HepG2 (cell line): ENCODE measurements around the gene GUK1. TPM values are rescaled to one million over a fixed set of nuclear protein-coding genes. Genes with fewer than 3 reads are reported as not detected.

Experiments
- ATAC-seq: fragments of 200-7000 bp; cut with Tn5 transposase; 3 replicates; pipeline ENCODE4 v1.9.1; 2020; ENCODE audit warnings: mild to moderate bottlenecking, moderate library complexity
- BruUV-seq: library from RNA; stranded (reverse); fragments of 400-500 nt; replicated peaks from 2 replicates; lab custom pipeline; 2021; lab: Mats Ljungman, UMichigan
- CTCF ChIA-PET: fragments of 300-600 bp; formaldehyde crosslinking; extraction: SDS; loops from one replicate; lab custom pipeline; 2021; ENCODE audit warnings: low total read pairs, inconsistent platforms, low intra/inter-chr PET ratio; lab: Yijun Ruan, JAX
- POLR2A ChIA-PET: fragments of 350-600 bp; sonication (Branson Sonifier 250); formaldehyde crosslinking; loops from one replicate; lab custom pipeline; 2020; ENCODE audit warnings: antibody characterized with exemption, inconsistent platforms; lab: Yijun Ruan, JAX
- DNase-seq: peaks from one replicate; pipeline ENCODE4 v3.0.0-alpha.2; 2015; ENCODE audit warnings: low spot score
- FAIRE-seq: peaks from 3 replicates; lab custom pipeline; 2011; peaks lifted over from hg19 to GRCh38; lab: Jason Lieb, UNC
- H2AFZ ChIP-seq: one replicate; pipeline ENCODE4 v1.6.1; 2011; ENCODE audit warnings: low read length, inconsistent platforms
- H3K27ac ChIP-seq: fragments of 300-600 bp; 3 replicates; pipeline ENCODE4 v1.8.0; 2011; ENCODE audit warnings: mixed run types, mild to moderate bottlenecking, mixed read lengths, low read length, inconsistent platforms; ENCODE audit not compliant: insufficient read depth; ENCODE audit errors: extremely low read length
- H3K27me3 ChIP-seq, 2 experiments: fragments of 200-600 bp in 1 of 2; 2 replicates in 1 of 2; 3 replicates in 1 of 2; pipeline versions ENCODE4 v1.6.0 to v1.8.0; 2011; ENCODE audit warnings: low read length in 2 of 2, mild to moderate bottlenecking in 2 of 2, moderate library complexity in 2 of 2, inconsistent platforms in 1 of 2; ENCODE audit not compliant: insufficient read depth in 2 of 2, control insufficient read depth in 1 of 2
- H3K36me3 ChIP-seq, 2 experiments: fragments of 200-600 bp in 1 of 2; replicated peaks in 1 of 2; 2 replicates in 1 of 2; 3 replicates in 1 of 2; pipeline versions ENCODE4 v1.5.1 to v1.8.0; 2011; ENCODE audit warnings: low read length in 2 of 2, inconsistent platforms in 1 of 2; ENCODE audit not compliant: insufficient read depth in 2 of 2, control insufficient read depth in 1 of 2
- H3K4me1 ChIP-seq: 2 replicates; pipeline ENCODE4 v1.5.1; 2012; ENCODE audit warnings: low read length, inconsistent platforms; ENCODE audit not compliant: insufficient read depth
- H3K4me2 ChIP-seq: 2 replicates; pipeline ENCODE4 v1.6.0; 2011; ENCODE audit warnings: low read depth, low read length, inconsistent platforms
- H3K4me3 ChIP-seq, 3 experiments: fragments of 200-600 bp in 1 of 3; sonication (generic), shearing (Covaris generic) in 1 of 3; replicated peaks in 1 of 3; 2 replicates each; pipeline ENCODE4 v1.5.1; 2011 to 2016; ENCODE audit warnings: low read length in 3 of 3, inconsistent platforms in 2 of 3, low read depth in 2 of 3, mild to moderate bottlenecking in 2 of 3, control low read depth in 1 of 3, mixed read lengths in 1 of 3; ENCODE audit not compliant: insufficient read depth in 1 of 3
- H3K79me2 ChIP-seq: one replicate; pipeline ENCODE4 v1.6.1; 2011; ENCODE audit warnings: low read length, inconsistent platforms; ENCODE audit not compliant: insufficient read depth
- H3K9ac ChIP-seq: 2 replicates; pipeline ENCODE4 v1.6.0; 2011; ENCODE audit warnings: mild to moderate bottlenecking, low read depth, low read length, inconsistent platforms; ENCODE audit not compliant: insufficient read depth
- H3K9me3 ChIP-seq: 2 replicates; pipeline ENCODE4 v1.5.1; 2012; ENCODE audit warnings: mild to moderate bottlenecking, low read length
- H4K20me1 ChIP-seq: 2 replicates; pipeline ENCODE4 v1.6.0; 2011; ENCODE audit warnings: inconsistent platforms, mild to moderate bottlenecking, low read length, moderate library complexity; ENCODE audit not compliant: insufficient read depth
- CHD4 ChIP-seq: fragments of 200-600 bp; sonication (generic); IDR thresholded peaks from 2 replicates; pipeline ENCODE4 v1.7.0; 2017; ENCODE audit warnings: mild to moderate bottlenecking, low read length, borderline replicate concordance
- NR2F6 ChIP-seq, 2 experiments: IDR thresholded peaks; 2 replicates each; pipeline ENCODE4 v1.6.1; 2016; ENCODE audit warnings: antibody characterized with exemption in 1 of 2, mild to moderate bottlenecking in 1 of 2
- POLR2A ChIP-seq, 2 experiments: IDR thresholded peaks; 2 replicates each; pipeline ENCODE4 v1.6.1; 2011; ENCODE audit warnings: low read depth in 2 of 2, low read length in 2 of 2, mild to moderate bottlenecking in 1 of 2, moderate library complexity in 1 of 2; ENCODE audit not compliant: insufficient read depth in 1 of 2
- UBTF ChIP-seq: sonication (generic); formaldehyde crosslinking; IDR thresholded peaks from 2 replicates; pipeline ENCODE4 v1.4.0; 2020; ENCODE audit warnings: mild to moderate bottlenecking, missing genetic modification reagents
- ZNF841 ChIP-seq: sonication (generic); formaldehyde crosslinking; IDR thresholded peaks from 2 replicates; pipeline ENCODE4 v1.8.1; 2023; ENCODE audit warnings: missing genetic modification reagents, borderline replicate concordance
- WGBS: methylation state at CpG from one replicate; pipeline ENCODE4 v1.1.6; 2017; ENCODE audit warnings: low lambda C conversion rate; 5-methylcytosine and 5-hydroxymethylcytosine counted together
- in situ Hi-C: cut with HindIII; loops from 2 replicates; pipeline ENCODE4 v1.10.0; 2017; ENCODE audit warnings: low pct_unique_long_range_greater_than_20kb; ENCODE audit not compliant: extremely low pct_ligation_motif_present
- intact Hi-C: fragments of 100-400 bp; cut with micrococcal nuclease; formaldehyde crosslinking; loops from one replicate; pipeline ENCODE4 v1.10.0; 2022; ENCODE audit not compliant: unreplicated experiment
- polyA plus RNA-seq, 8 experiments: library from polyadenylated mRNA; depleted of rRNA in 3 of 8; stranded (reverse) in 7 of 8; unstranded in 1 of 8; fragments of >200 nt; fragmentation: Illumina TruSeq in 4 of 8; extraction: Trizol in 4 of 8; gene quantifications; 2 replicates each; pipeline versions ENCODE4 v1.2.1 to v1.2.3, GENCODE V29; 2011 to 2016; ENCODE audit warnings: low read depth in 4 of 8, missing spikeins in 1 of 8, mixed read lengths in 1 of 8; ENCODE audit not compliant: insufficient read depth in 1 of 8
- total RNA-seq, 5 experiments: library from RNA; depleted of rRNA; stranded (reverse); fragments of >200 nt; fragmentation: Illumina TruSeq; extraction: Trizol; gene quantifications; 2 replicates each; pipeline ENCODE4 v1.2.3, GENCODE V29; 2016; ENCODE audit warnings: low read depth in 1 of 5

Gene GUK1
- total and polyA plus RNA-seq, 2 of the 13 experiments (the other 11 are each of a cell fraction or from before 2014, with no cell fraction given): 116 to 154 TPM

GRCh38 chr1:228091084-228091483 lies 49.0 kb upstream of the GUK1 start:
- no peak overlapping the region for H2AFZ ChIP-seq
- no peak overlapping the region for H3K4me2 ChIP-seq
- intact Hi-C loops (no loop called here), in situ Hi-C loops (no loop called here)
- no peak for FAIRE-seq
- WGBS: 82% methylated on average over 2 of the region's 4 CpGs
- ATAC-seq: no peak
- peaks cover 15 to 71% of the 10 kb centered on the region in 2 experiments; a peak in 4 of 5 replicates for H3K36me3 ChIP-seq
- H3K27me3 ChIP-seq: no peaks in the 10 kb centered on the region
- H3K79me2 ChIP-seq: peaks cover 100% of the 10 kb centered on the region
- no TSS peak for BruUV-seq
- H3K9me3 ChIP-seq: peaks cover 26% of the 10 kb centered on the region
- H3K27ac ChIP-seq: no peak overlapping the region
- peaks cover 100% of the 10 kb centered on the region for H4K20me1 ChIP-seq
- peaks cover 53% of the 10 kb centered on the region for H3K4me1 ChIP-seq
- DNase-seq: no peak
- no peak overlapping the region for H3K9ac ChIP-seq
- CTCF ChIA-PET: no interaction called here
- POLR2A ChIA-PET: no interaction called here
- no peak overlapping the region for H3K4me3 ChIP-seq
- TF ChIP-seq POLR2A (IDR thresholded peaks at IDR 0.05; ENCODE audit: insufficient read depth in 1 of 2, low read depth in 2 of 2, low read length in 2 of 2): peak in 1 of 2 experiments; percentile 41; a peak in 1 of 4 replicates
- peak; percentile 5; the same call in 1 of the 2 replicates for TF ChIP-seq NR2F6 (IDR thresholded peaks at IDR 0.05)
- TF ChIP-seq NR2F6 (CRISPR knock-in tag; IDR thresholded peaks at IDR 0.05): no peak
- no peak for TF ChIP-seq CHD4

- Histone ChIP-seq H4K20me1 (peaks cover 100% of the 10 kb centered on the region), H3K4me1 (peaks cover 39% of the 10 kb centered on the region), H3K36me3 (peaks cover 17 to 75% of the 10 kb centered on the region in 2 experiments; a peak in 4 of 5 replicates), H3K4me2 (no peak overlapping the region), H3K27ac (no peak overlapping the region), H3K9ac (no peak overlapping the region), H3K27me3 (no peaks in the 10 kb centered on the region), H3K79me2 (peaks cover 99% of the 10 kb centered on the region), H3K9me3 (peaks cover 26% of the 10 kb centered on the region), H3K4me3 (no peak overlapping the region), H2AFZ (no peak overlapping the region)
- in situ Hi-C loops: no loop called here
- intact Hi-C loops: no loop called here
- TF ChIP-seq UBTF (CRISPR knock-in tag) (0 out of 2 replicates have a peak, but pooled peaks have one; percentile 12), POLR2A (IDR thresholded peaks at IDR 0.05; ENCODE audit: insufficient read depth in 1 of 2, low read depth in 2 of 2, low read length in 2 of 2) (peak in 1 of 2 experiments; percentile 36; a peak in 1 of 4 replicates), ZNF841 (no peak)
- ATAC-seq (no peak), DNase-seq (no peak), FAIRE-seq (no peak)
- ChIA-PET POLR2A (interaction anchor here (1.8 kb wide), 1 partner anchor 10 kb away, joined by 7 read pairs; the partner anchor contains the start of gene ARF1), CTCF (no interaction called here)
- 92% methylated on average over 6 of the region's 11 CpGs for WGBS
- BruUV-seq: no TSS peak
Observed at GRCh38 chr1:228092342-228093049, 47.6 kb upstream of the GUK1 start.
